Lung (tissue), 12 donors: ENCODE measurements around the gene CNNM4. TPM values are rescaled to one million over a fixed set of nuclear protein-coding genes. Genes with fewer than 3 reads are reported as not detected.

ENCODE experiments used
- ATAC-seq: fragments of 200-7000 bp; cut with Tn5 transposase; one replicate; pipeline ENCODE4 v1.9.1; 2020; ENCODE audit warnings: moderate number of reproducible peaks; ENCODE audit not compliant: insufficient read depth, low FRiP score
- DNase-seq, 3 donors: peaks; one replicate each; pipeline ENCODE4 v3.0.0-alpha.2; 2013 to 2017
- H3K27ac ChIP-seq, 2 donors: one replicate each; pipeline ENCODE4 v1.5.1; 2013; ENCODE audit warnings: mild to moderate bottlenecking in 2 of 2, moderate library complexity in 2 of 2, control low read depth in 1 of 2, inconsistent platforms in 1 of 2, low read depth in 1 of 2, low read length in 1 of 2
- H3K27me3 ChIP-seq, 3 donors: one replicate each; pipeline ENCODE4 v1.5.1; 2013; ENCODE audit warnings: low read length in 2 of 3; ENCODE audit not compliant: control insufficient read depth in 3 of 3, insufficient read depth in 3 of 3
- H3K36me3 ChIP-seq, 4 donors: one replicate each; pipeline ENCODE4 v1.5.1; 2013; ENCODE audit warnings: low read length in 4 of 4, mild to moderate bottlenecking in 1 of 4, moderate library complexity in 1 of 4; ENCODE audit not compliant: control insufficient read depth in 4 of 4, insufficient read depth in 4 of 4
- H3K4me1 ChIP-seq, 5 donors: one replicate each; pipeline ENCODE4 v1.5.1; 2013; ENCODE audit warnings: low read length in 5 of 5, mild to moderate bottlenecking in 2 of 5, moderate library complexity in 1 of 5; ENCODE audit not compliant: control insufficient read depth in 5 of 5, insufficient read depth in 5 of 5
- H3K4me3 ChIP-seq: one replicate; pipeline ENCODE4 v1.5.1; 2013; ENCODE audit warnings: mild to moderate bottlenecking, control low read depth, moderate library complexity
- H3K9ac ChIP-seq, 2 donors: one replicate each; pipeline ENCODE4 v1.5.1; 2013; ENCODE audit warnings: low read length in 2 of 2, control low read depth in 1 of 2; ENCODE audit not compliant: insufficient read depth in 1 of 2
- H3K9me3 ChIP-seq, 4 donors: one replicate each; pipeline ENCODE4 v1.5.1; 2013; ENCODE audit warnings: low read length in 3 of 4, mild to moderate bottlenecking in 1 of 4, moderate library complexity in 1 of 4; ENCODE audit not compliant: control insufficient read depth in 4 of 4, insufficient read depth in 3 of 4
- CTCF ChIP-seq: IDR thresholded peaks from 2 replicates; pipeline ENCODE4 v1.5.1; 2012; ENCODE audit warnings: mild to moderate bottlenecking; ENCODE audit errors: control extremely low read depth, extremely low read depth
- WGBS, 2 donors: extraction: QIAGEN DNeasy Blood & Tissue Kit; methylation state at CpG; one replicate each; pipeline ENCODE4 v1.1.7; 2013; 5-methylcytosine and 5-hydroxymethylcytosine counted together
- polyA plus RNA-seq, 2 donors: library from polyadenylated mRNA; stranded (reverse); fragments of 200-250 nt; gene quantifications; one replicate each; pipeline ENCODE4 v1.2.1, GENCODE V29; 2013
- total RNA-seq, 2 donors: library from RNA; depleted of rRNA in 1 of 2; stranded (reverse); fragments of >200 nt in 1 of 2; gene quantifications; one replicate each; pipeline ENCODE4 v1.2.1, GENCODE V29; 2014 to 2021
- donor health status: control.
- donor health status: control.
- donor health status: Bipolar disorder and iron deficiency.
- donor health status: healthy.
- donor health status: DM: yes; HTN: yes; CAD: no.

CNNM4 gene
- total and polyA plus RNA-seq, 4 donors = 4.0 to 19.8 (median 12.3) TPM

- DNase-seq (no peak), ATAC-seq (no peak)
- Histone ChIP-seq H3K36me3 (peaks cover 0 to 16% (median 11%) of the 10 kb centered on the region in 4 donors), H3K4me1 (peaks cover 7 to 24% (median 19%) of the 10 kb centered on the region in 5 donors), H3K27ac (no peak overlapping the region), H3K9me3 (no peaks in the 10 kb centered on the region), H3K9ac (no peak overlapping the region), H3K27me3 (no peaks in the 10 kb centered on the region), H3K4me3 (no peak overlapping the region)
- 94 to 96% methylated on average over 4 of the region's 4 CpGs for WGBS, 2 donors
- no peak for TF ChIP-seq CTCF
These were observed 53.0 kb downstream of the CNNM4 start for GRCh38 chr2:96813656-96814055.

GRCh38 chr2:96815326-96816126 lies 54.8 kb downstream of the CNNM4 start:
- 1% methylated on average over 55 to 60 of the region's 60 CpGs for WGBS, 2 donors
- ATAC-seq (no peak), DNase-seq (peak in 1 of 3 donors; percentile 21)

GRCh38 chr2:96816127-96816835 lies 55.6 kb downstream of the CNNM4 start, which contains the start of gene CNNM3:
CNNM3 (plus strand) TSS chr2:96816268; CDS start chr2:96816278, 10 bp downstream.
- Histone ChIP-seq H3K9me3 (no peaks in the 10 kb centered on the region), H3K4me1 (peaks cover 8 to 38% (median 23%) of the 10 kb centered on the region in 5 donors), H3K27me3 (no peaks in the 10 kb centered on the region), H3K9ac (peak within 1 kb of the TSS in 1 of 2 donors; percentile 0), H3K27ac (peak within 1 kb of the TSS; percentile 94 to 97), H3K4me3 (peak within 1 kb of the TSS; percentile 89), H3K36me3 (peaks cover 0 to 14% (median 4%) of the 10 kb centered on the region in 4 donors)
- DNase-seq (peak; percentile 96 to 97 (median 97)), ATAC-seq (peak; percentile 97)
- TF ChIP-seq CTCF = peak; percentile 27
- 0% methylated on average over 60 to 103 of the region's 103 CpGs for WGBS, 2 donors

More at GRCh38 chr2:96815326-96816126, 54.8 kb downstream of the CNNM4 start:
- Histone ChIP-seq H3K36me3 (peaks cover 0 to 17% (median 4%) of the 10 kb centered on the region in 4 donors), H3K27ac (peak overlapping the region; percentile 85 to 91), H3K4me1 (peaks cover 10 to 38% (median 22%) of the 10 kb centered on the region in 5 donors), H3K9ac (peak overlapping the region in 1 of 2 donors; percentile 0), H3K4me3 (peak overlapping the region; percentile 65), H3K9me3 (no peaks in the 10 kb centered on the region), H3K27me3 (no peaks in the 10 kb centered on the region)
- TF ChIP-seq CTCF = no peak
